Measurements from ENCODE around the gene TBATA. TPM values are rescaled to one million over a fixed set of nuclear protein-coding genes. Genes with fewer than 3 reads are reported as not detected.

The TBATA gene
- total and polyA plus RNA-seq, 2 donors from 2014 or later: 1.9 TPM; not detected in 1

- DNase-seq: peak in 2 of 5 donors; percentile 22 to 68
- no peak for TF ChIP-seq CTCF (IDR thresholded peaks at IDR 0.05; ENCODE audit: borderline replicate concordance, extremely low read depth, insufficient read depth)
- Histone ChIP-seq H3K27me3 (ENCODE audit: control insufficient read depth, insufficient read depth, low read length) (no peaks in the 10 kb centered on the region), H3K4me3 (ENCODE audit: low read length in 3 of 3) (no peak overlapping the region), H3K4me1 (ENCODE audit: control insufficient read depth in 2 of 3, insufficient read depth in 2 of 3, low read depth in 1 of 3, low read length in 3 of 3) (no peaks in the 10 kb centered on the region), H3K36me3 (ENCODE audit: control insufficient read depth in 2 of 3, insufficient read depth in 3 of 3, low read length in 3 of 3) (no peaks in the 10 kb centered on the region), H3K9ac (ENCODE audit: low read length in 3 of 3) (no peak overlapping the region), H3K27ac (ENCODE audit: low read depth in 2 of 2, low read length in 2 of 2) (no peak overlapping the region), H3K9me3 (ENCODE audit: control insufficient read depth in 2 of 3, insufficient read depth in 1 of 3, low read length in 3 of 3) (no peaks in the 10 kb centered on the region)
- intact Hi-C loops (cut with DNase I): no loop called here
- FAIRE-seq: no peak
Observed at GRCh38 chr10:70729763-70730357, 55.3 kb downstream of the TBATA start.

GRCh38 chr10:70728328-70728727 lies 56.8 kb downstream of the TBATA start:
- intact Hi-C loops (cut with DNase I): no loop called here
- Histone ChIP-seq H3K9me3 (ENCODE audit: control insufficient read depth in 2 of 3, insufficient read depth in 1 of 3, low read length in 3 of 3) (no peaks in the 10 kb centered on the region), H3K9ac (ENCODE audit: low read length in 3 of 3) (no peak overlapping the region), H3K27me3 (ENCODE audit: control insufficient read depth, insufficient read depth, low read length) (no peaks in the 10 kb centered on the region), H3K27ac (ENCODE audit: low read depth in 2 of 2, low read length in 2 of 2) (no peak overlapping the region), H3K36me3 (ENCODE audit: control insufficient read depth in 2 of 3, insufficient read depth in 3 of 3, low read length in 3 of 3) (no peaks in the 10 kb centered on the region), H3K4me1 (ENCODE audit: control insufficient read depth in 2 of 3, insufficient read depth in 2 of 3, low read depth in 1 of 3, low read length in 3 of 3) (no peaks in the 10 kb centered on the region), H3K4me3 (ENCODE audit: low read length in 3 of 3) (no peak overlapping the region)
- DNase-seq: no peak
- TF ChIP-seq CTCF (IDR thresholded peaks at IDR 0.05; ENCODE audit: borderline replicate concordance, extremely low read depth, insufficient read depth): no peak
- no peak for FAIRE-seq

- FAIRE-seq: no peak
- H3K27me3 ChIP-seq (ENCODE audit: control insufficient read depth, insufficient read depth, low read length): no peaks in the 10 kb centered on the region
- no peaks in the 10 kb centered on the region for H3K36me3 ChIP-seq (ENCODE audit: control insufficient read depth in 2 of 3, insufficient read depth in 3 of 3, low read length in 3 of 3)
- intact Hi-C loops (cut with DNase I): no loop called here
- no peak overlapping the region for H3K27ac ChIP-seq (ENCODE audit: low read depth in 2 of 2, low read length in 2 of 2)
- TF ChIP-seq CTCF (IDR thresholded peaks at IDR 0.05; ENCODE audit: borderline replicate concordance, extremely low read depth, insufficient read depth): no peak
- H3K4me3 ChIP-seq (ENCODE audit: low read length in 3 of 3): no peak overlapping the region
- DNase-seq: no peak
- H3K9me3 ChIP-seq (ENCODE audit: control insufficient read depth in 2 of 3, insufficient read depth in 1 of 3, low read length in 3 of 3): no peaks in the 10 kb centered on the region
- H3K4me1 ChIP-seq (ENCODE audit: control insufficient read depth in 2 of 3, insufficient read depth in 2 of 3, low read depth in 1 of 3, low read length in 3 of 3): no peaks in the 10 kb centered on the region
- no peak overlapping the region for H3K9ac ChIP-seq (ENCODE audit: low read length in 3 of 3)
Observed at GRCh38 chr10:70726909-70727495, 58.2 kb downstream of the TBATA start.

All from kidney (tissue), 14 donors.